GM18858 (cell line): ENCODE data around the gene SHLD3.
"Not testable (repeated sequence)": the region's sequence is repeated elsewhere in the genome, so short reads cannot be mapped to it uniquely, and the experiment has no call there.

Experiments
- ATAC-seq: cut with Tn5 transposase; IDR thresholded peaks from one replicate; pipeline ENCODE4 v1.9.1; 2021; ENCODE audit not compliant: unreplicated experiment

Gene SHLD3

DNA sequence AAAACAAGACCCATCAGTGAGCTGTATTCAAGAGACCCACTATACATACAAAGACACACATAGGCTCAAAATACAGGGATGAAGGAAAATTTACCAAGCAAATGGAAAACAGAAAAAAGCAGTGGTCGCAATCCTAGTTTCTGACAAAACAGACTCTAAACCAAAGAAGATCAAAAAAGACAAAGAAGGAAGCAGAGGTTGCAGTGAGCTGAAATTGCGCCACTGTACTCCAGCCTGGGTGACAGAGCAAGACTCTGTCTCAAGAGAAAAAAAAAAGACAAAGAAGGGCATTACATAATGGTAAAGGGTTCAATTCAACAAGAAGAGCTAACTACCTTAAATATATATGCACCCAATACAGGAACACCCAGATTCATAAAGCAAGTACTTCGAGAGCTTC is 51.2 kb downstream of the SHLD3 start:
- not testable (repeated sequence) for ATAC-seq
